ENCODE results near the gene VAMP2.
"Not testable (repeated sequence)": the region's sequence is repeated elsewhere in the genome, so short reads cannot be mapped to it uniquely, and the experiment has no call there.

VAMP2 gene

GRCh38 chr17:8176197-8176940, 13.6 kb upstream of the VAMP2 start, which contains the start of gene TMEM107:
TMEM107 (minus strand) TSS chr17:8176380; CDS start chr17:8176286, 94 bp downstream.
- peak; percentile 71 to 93 for DNase-seq

GRCh38 chr17:8175795-8176196, 13.0 kb upstream of the VAMP2 start:
- DNase-seq = peak in 1 of 2 donors; percentile 15

DNA sequence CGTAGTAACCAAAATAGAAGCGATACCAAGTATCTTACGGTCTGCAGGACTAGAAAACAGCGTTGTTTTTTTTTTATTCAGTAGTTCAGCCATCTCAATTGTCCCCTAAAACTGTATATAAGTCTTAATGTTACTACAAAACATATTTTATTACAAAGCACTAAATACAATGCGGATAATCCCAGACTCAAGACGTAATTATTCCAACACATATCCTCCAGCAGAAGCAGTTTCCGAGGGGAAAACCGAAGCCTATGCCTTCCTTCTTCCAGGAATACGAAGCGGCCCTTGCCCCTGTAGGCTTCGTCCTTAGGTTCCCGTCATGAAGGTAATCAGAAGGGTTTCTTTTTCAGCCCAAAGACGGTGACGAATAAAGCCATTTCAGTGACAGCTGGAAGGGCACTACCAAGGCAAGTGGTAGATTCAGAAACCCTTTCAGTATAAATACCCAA, 11.1 kb upstream of the VAMP2 start:
- no peak for DNase-seq

DNA sequence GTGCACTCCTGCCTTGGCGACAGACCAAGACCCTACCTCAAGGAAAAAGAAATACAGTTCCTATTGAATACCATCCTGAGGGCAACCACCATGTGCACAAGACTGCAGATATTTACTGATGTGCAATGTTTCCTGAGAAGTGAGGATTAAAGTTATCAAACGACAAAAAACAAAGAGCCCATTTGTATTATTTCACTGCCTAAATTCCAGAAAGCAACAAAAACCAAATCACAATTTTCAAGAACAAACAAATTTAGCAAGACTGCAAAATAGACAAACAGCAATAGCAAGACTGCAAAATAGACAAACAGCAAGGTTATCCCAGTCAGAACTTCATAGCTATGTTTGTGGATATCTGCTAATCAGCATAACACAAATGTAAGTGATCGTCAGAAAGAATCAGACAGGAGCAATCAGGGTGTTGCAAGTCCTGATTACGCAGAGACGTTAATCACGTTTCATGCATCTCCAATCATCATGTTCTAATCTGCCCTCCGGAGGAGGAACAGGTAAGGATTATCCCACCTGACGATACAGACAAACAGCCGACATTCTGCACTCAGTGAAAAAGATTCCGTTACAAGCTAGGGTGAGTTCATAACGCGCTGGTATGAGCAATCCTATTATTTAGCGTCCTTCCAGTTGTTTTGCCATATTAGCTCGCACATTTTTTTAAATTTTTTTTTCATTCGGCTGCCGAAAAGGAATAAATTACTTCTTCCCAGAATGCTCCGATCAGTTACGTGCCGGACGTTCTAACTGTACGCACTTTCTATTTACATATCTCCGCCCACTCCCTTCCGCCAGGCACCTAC, 10.5 kb upstream of the VAMP2 start:
- DNase-seq = peak; percentile 96 to 98

DNA sequence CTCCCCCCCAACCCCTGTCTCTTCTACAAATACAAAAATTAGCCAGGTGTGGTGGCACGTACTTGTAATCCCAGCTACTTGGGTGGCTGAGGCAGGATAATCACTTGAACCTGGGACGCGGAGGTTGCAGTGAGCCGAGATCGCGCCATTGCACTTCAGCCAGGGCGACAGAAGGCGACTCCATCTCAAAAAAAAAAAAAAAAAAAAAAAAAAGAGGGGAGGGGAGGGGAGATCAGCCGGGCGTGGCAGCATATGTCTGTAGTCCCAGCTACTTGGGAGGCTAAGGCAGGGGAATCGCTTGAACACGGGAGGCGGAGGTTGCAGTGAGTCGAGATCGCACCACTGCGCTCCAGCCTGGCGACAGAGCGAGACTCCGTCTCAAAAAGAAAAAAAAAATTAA, 7.4 kb upstream of the VAMP2 start:
- DNase-seq = not testable (repeated sequence)

DNA sequence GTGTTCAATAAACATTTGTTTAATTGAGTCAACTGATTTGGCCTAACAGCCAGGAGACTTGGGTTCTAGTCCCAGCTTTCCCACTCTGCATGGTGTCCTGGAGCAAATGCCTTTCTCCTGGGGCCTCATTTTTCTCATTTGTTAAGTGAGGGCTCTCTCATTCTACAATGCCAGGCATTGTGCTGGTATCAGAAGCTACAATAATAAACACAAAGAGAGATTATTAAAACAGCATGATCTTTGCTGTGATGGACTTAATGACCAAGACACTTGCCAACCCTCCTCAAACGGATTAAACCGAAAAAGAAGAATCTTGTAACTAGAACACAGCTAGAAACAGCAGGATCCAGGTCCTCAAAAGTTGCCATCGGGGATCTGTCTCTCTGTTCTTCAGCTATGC, 4.8 kb upstream of the VAMP2 start:
- DNase-seq = no peak

DNA sequence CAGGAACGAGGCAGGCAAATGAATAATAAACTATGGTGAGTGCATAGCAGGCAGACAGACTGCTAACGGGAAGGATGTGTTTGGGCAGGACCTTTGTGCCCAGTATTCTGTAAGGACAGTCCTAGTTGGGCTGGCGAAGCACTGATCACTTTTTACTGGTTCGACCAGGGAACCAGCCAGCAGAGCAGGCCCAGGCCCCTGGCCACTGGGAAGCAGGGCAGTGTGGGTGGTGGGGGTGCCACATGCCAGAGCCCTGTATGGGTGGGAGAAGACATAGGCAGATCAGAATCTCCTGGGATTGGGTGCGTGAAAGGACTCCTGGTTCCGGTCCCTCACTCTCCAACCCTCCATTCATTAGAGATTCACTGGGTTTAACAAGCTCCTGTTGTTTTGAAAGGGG, 4.0 kb upstream of the VAMP2 start:
- DNase-seq = no peak

DNA sequence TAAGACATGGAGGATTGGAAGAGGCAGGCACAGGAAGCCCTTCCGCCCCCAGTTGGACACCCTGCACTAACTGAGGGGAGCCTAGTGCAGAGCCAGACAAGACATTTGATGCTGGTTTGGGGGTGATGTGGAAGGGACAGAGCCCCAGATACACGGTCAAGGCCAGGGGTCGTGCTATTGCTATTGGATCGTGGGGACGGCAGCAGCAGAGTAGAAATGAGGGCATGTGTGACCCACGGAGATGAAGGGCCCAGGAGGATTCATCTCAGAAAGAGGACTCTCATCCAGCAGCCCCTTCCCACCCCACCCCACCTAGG, 2.0 kb upstream of the VAMP2 start:
- DNase-seq = no peak

- DNase-seq = peak; percentile 59 to 70
Measured at GRCh38 chr17:8163978-8164814, 1.4 kb upstream of the VAMP2 start.

GRCh38 chr17:8162997-8163977, 539 bp upstream of the VAMP2 start:
- no peak for DNase-seq

- no peak for DNase-seq
Measured at GRCh38 chr17:8161289-8162232, 1.2 kb downstream of the VAMP2 start.

GRCh38 chr17:8160741-8161221, 2.0 kb downstream of the VAMP2 start:
- DNase-seq = no peak

- no peak for DNase-seq
Measured at GRCh38 chr17:8160224-8160577, 2.5 kb downstream of the VAMP2 start.

- no peak for DNase-seq
Measured at GRCh38 chr17:8159459-8160223, 3.1 kb downstream of the VAMP2 start.

GRCh38 chr17:8159032-8159400, 3.7 kb downstream of the VAMP2 start:
- no peak for DNase-seq

DNA sequence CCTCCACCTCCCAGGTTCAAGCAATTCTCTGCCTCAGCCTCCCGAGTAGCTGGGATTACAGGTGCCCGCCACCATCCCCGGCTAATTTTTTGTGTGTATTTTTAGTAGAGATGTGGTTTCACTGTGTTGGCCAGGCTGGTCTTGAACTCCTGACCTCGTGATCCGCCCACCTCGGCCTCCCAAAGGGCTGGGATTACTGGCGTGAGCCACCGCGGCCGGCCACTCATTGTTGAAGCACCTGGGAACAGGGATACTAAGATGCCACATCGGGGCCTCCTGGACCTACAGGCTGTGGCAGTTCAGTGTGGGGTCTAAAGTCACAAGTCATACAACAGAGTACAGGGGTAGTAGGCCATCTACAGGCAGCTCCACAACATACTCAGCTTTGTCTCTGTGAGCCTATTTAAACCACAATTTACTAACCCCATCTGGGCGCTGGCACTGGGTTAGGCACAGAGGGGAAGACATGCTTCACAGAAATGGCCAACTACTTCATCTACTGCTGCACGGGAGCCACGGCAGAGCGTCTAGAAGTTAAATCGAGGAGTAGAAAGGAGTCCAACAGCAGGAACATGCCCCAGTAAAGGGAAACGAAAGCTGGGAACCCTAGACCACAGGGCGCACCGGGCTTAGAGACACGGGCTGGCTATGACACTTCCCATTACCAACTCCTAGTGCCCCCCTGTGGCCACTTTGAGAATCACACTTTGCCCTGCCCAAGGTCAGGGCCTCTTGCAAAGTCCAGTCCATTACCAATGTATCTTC, 4.3 kb downstream of the VAMP2 start:
- peak; percentile 87 to 100 for DNase-seq

- DNase-seq = peak; percentile 99 to 100
Measured at GRCh38 chr17:8156246-8156992, 6.3 kb downstream of the VAMP2 start.

DNA sequence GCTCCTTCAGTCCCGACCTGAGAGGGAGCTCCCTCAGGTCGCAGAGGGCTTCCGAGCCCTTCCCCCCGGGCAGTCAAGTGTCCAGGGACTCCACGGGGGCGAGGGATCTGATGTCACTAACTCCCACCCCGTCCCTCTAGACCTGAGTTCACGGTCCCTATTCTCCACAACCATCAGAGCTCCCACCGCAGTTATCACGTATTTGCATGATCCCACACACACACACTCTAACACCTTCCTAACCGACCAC, 6.8 kb downstream of the VAMP2 start:
- no peak for DNase-seq

Measured in inflammatory macrophage treated with lipopolysaccharide for 1 hour (primary cell).